Right atrium auricular region (tissue), 2 donors: ENCODE results near the gene SLC39A10. TPM values are rescaled to one million over a fixed set of nuclear protein-coding genes. Genes with fewer than 3 reads are reported as not detected.

Experiments used
- DNase-seq: peaks from one replicate; pipeline ENCODE4 v3.0.0-alpha.2; 2019; ENCODE audit warnings: low spot score
- H3K27ac ChIP-seq, 2 donors: fragments of 200-600 bp; sonication (generic); 1 replicate in 1 of 2; 2 replicates in 1 of 2; pipeline ENCODE4 v1.5.1; 2016 to 2019
- H3K27me3 ChIP-seq, 2 donors: fragments of 200-600 bp; sonication (generic); one replicate each; pipeline versions ENCODE4 v1.5.1 to v1.6.0; 2017 to 2019
- H3K36me3 ChIP-seq: fragments of 200-600 bp; sonication (generic); one replicate; pipeline ENCODE4 v1.5.1; 2016
- H3K4me1 ChIP-seq, 2 donors: fragments of 200-600 bp; sonication (generic); one replicate each; pipeline versions ENCODE4 v1.5.1 to v1.6.0; 2017 to 2019
- H3K4me3 ChIP-seq, 2 donors: fragments of 200-600 bp; sonication (generic); 1 replicate in 1 of 2; 2 replicates in 1 of 2; pipeline ENCODE4 v1.5.1; 2017 to 2019; ENCODE audit warnings: mild to moderate bottlenecking in 1 of 2, moderate library complexity in 1 of 2
- H3K9me3 ChIP-seq, 2 donors: fragments of 200-600 bp; sonication (generic); one replicate each; pipeline ENCODE4 v1.5.1; 2019
- total RNA-seq, 2 donors: library from RNA; depleted of rRNA; stranded (reverse); fragments of >200 nt; gene quantifications; one replicate each; pipeline ENCODE4 v1.1.0, GENCODE V29; 2016
- TF ChIP-seq, protein P1 (sequence below), 2 donors: fragments of 200-600 bp; sonication (generic); IDR thresholded peaks; one replicate each; pipeline ENCODE4 v1.5.1; 2019; ENCODE audit warnings: antibody characterized with exemption in 2 of 2

The SLC39A10 gene
- total RNA-seq, 2 donors from 2014 or later, result 8.5 to 12.3 TPM

DNA sequence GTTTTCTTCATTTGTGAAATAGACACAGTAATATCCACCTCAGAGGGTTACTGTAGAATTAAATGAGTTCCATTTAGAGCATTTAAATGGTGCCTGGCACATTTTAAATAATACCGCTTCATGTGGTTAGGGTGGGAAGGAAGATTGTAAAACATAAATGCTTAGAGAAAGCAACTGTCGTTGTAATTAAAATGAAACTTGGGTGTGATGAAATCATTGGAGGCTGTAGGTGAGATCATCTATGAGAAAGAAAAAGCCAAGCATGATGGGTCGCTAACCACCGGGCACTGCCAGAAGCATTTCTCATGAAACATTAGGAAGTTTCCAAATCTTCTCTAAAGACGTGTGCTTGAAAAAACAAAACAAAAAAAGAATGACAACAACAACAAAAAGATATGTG, 8.2 kb upstream of the SLC39A10 start:
- H3K4me1 ChIP-seq, result no peaks in the 10 kb centered on the region
- no peaks in the 10 kb centered on the region for H3K27me3 ChIP-seq
- H3K27ac ChIP-seq, result no peak overlapping the region
- no peaks in the 10 kb centered on the region for H3K9me3 ChIP-seq
- H3K4me3 ChIP-seq, result no peak overlapping the region
- no peaks in the 10 kb centered on the region for H3K36me3 ChIP-seq
- TF ChIP-seq, protein P1, sequence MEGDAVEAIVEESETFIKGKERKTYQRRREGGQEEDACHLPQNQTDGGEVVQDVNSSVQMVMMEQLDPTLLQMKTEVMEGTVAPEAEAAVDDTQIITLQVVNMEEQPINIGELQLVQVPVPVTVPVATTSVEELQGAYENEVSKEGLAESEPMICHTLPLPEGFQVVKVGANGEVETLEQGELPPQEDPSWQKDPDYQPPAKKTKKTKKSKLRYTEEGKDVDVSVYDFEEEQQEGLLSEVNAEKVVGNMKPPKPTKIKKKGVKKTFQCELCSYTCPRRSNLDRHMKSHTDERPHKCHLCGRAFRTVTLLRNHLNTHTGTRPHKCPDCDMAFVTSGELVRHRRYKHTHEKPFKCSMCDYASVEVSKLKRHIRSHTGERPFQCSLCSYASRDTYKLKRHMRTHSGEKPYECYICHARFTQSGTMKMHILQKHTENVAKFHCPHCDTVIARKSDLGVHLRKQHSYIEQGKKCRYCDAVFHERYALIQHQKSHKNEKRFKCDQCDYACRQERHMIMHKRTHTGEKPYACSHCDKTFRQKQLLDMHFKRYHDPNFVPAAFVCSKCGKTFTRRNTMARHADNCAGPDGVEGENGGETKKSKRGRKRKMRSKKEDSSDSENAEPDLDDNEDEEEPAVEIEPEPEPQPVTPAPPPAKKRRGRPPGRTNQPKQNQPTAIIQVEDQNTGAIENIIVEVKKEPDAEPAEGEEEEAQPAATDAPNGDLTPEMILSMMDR (IDR thresholded peaks at IDR 0.05), result no peak
- no peak for DNase-seq

- DNase-seq, result no peak
- TF ChIP-seq, protein P1 (IDR thresholded peaks at IDR 0.05), result no peak
- Histone ChIP-seq H3K9me3 (no peaks in the 10 kb centered on the region), H3K27me3 (no peaks in the 10 kb centered on the region), H3K4me1 (no peaks in the 10 kb centered on the region), H3K4me3 (no peak overlapping the region), H3K36me3 (no peaks in the 10 kb centered on the region), H3K27ac (no peak overlapping the region)
Observed at GRCh38 chr2:195649629-195650190, 7.3 kb upstream of the SLC39A10 start.

GRCh38 chr2:195651046-195651445, 6.0 kb upstream of the SLC39A10 start:
- TF ChIP-seq, protein P1 (IDR thresholded peaks at IDR 0.05), result no peak
- no peak for DNase-seq
- no peaks in the 10 kb centered on the region for H3K36me3 ChIP-seq
- H3K4me3 ChIP-seq, result no peak overlapping the region
- H3K9me3 ChIP-seq, result no peaks in the 10 kb centered on the region
- no peaks in the 10 kb centered on the region for H3K27me3 ChIP-seq
- H3K4me1 ChIP-seq, result peaks cover 0 to under 1% of the 10 kb centered on the region in 2 donors
- H3K27ac ChIP-seq, result no peak overlapping the region

- H3K4me1 ChIP-seq, result peaks cover 0 to 5% of the 10 kb centered on the region in 2 donors
- no peak for DNase-seq
- no peaks in the 10 kb centered on the region for H3K27me3 ChIP-seq
- H3K27ac ChIP-seq, result no peak overlapping the region
- TF ChIP-seq, protein P1 (IDR thresholded peaks at IDR 0.05), result no peak
- no peak overlapping the region for H3K4me3 ChIP-seq
- no peaks in the 10 kb centered on the region for H3K36me3 ChIP-seq
- H3K9me3 ChIP-seq, result no peaks in the 10 kb centered on the region
Observed at GRCh38 chr2:195652911-195653310, 4.1 kb upstream of the SLC39A10 start.

DNA sequence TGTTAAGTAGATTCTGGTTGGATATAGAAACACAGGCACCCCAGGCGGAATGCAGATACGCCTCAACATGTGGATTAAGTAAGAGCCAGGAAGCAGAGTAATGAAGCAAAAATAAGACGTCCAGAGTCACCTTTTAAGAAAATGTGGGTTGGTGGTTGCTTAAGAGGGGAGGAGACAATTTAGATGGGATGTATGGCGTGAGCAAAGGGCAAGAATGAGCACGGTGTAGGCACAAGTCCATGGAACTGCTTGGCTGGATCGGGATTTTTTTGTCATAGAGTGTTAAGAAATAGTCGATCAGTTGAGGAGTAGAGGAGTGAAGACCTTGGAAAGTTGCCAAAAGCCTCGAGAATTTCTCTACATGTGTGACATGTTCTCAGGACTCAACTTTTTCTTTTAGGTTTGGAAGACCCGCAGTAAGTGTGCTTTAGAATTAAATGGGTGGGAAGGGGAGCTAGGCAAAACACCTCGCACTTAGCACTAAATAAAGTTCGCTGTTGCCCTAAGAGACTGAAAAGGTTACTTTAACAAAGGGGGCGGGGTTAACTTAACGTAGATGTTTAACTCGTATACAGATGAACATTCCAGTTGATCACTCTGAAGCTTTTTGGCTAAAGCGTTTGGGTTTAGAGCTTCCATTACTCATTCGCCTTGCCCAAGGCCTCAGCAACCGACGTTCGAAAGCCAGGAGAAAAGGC, 716 bp upstream of the SLC39A10 start:
- H3K27me3 ChIP-seq, result no peaks in the 10 kb centered on the region
- H3K27ac ChIP-seq, result peak overlapping the region; percentile 99 to 100
- DNase-seq, result no peak
- no peaks in the 10 kb centered on the region for H3K9me3 ChIP-seq
- H3K36me3 ChIP-seq, result no peaks in the 10 kb centered on the region
- TF ChIP-seq, protein P1 (IDR thresholded peaks at IDR 0.05), result no peak
- peak overlapping the region; percentile 20 to 99 for H3K4me3 ChIP-seq
- peaks cover 0 to 26% of the 10 kb centered on the region in 2 donors for H3K4me1 ChIP-seq
